ENCODE measurements around the gene ODAPH.
"Not testable (repeated sequence)": the region's sequence is repeated elsewhere in the genome, so short reads cannot be mapped to it uniquely, and the experiment has no call there.

DNA sequence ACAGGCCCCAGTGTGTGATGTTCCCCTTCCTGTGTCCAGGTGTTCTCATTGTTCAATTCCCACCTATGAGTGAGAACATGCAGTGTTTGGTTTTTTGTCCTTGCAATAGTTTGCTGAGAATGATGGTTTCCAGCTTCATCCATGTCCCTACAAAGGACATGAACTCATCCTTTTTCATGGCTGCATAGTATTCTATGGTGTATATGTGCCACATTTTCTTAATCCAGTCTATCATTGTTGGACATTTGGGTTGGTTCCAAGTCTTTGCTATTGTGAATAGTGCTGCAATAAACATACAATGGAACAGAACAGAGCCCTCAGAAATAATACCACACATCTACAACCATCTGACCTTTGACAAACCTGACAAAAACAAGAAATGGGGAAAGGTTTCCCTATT lies 21.9 kb upstream of the ODAPH start:
- not testable (repeated sequence) for TF ChIP-seq POLR2A (IDR thresholded peaks at IDR 0.05; ENCODE audit: extremely low read depth, insufficient read length); CTCF (IDR thresholded peaks at IDR 0.05; ENCODE audit: low read depth, low read length); MYC (IDR thresholded peaks at IDR 0.05; ENCODE audit: low read depth, low read length)
